ENCODE results near the gene AOX1.
"Not testable (repeated sequence)": the region's sequence is repeated elsewhere in the genome, so short reads cannot be mapped to it uniquely, and the experiment has no call there.

AOX1 gene

GRCh38 chr2:200627110-200627770 is 41.4 kb downstream of the AOX1 start:
- no peak for DNase-seq (ENCODE audit: low read depth in 2 of 2)

DNA sequence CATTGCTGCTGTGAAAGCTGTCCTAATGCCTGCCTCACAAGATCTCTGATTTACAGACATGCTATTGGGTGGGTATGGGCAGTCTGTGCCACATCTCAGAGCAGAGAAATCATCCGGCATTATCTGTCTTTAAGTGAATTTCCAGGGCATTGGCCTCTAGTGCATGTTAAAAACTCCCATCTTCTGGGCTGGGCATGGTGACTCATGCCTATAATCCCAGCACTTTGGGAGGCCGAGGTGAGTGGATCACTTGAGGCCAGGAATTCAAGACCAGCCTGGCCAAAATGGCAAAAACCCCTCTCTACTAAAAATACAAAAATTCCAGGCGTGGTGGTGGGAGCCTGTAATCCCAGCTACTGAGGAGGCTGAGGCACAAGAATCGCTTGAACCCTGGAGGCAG is 42.6 kb downstream of the AOX1 start:
- not testable (repeated sequence) for DNase-seq (ENCODE audit: low read depth in 2 of 2)

DNA sequence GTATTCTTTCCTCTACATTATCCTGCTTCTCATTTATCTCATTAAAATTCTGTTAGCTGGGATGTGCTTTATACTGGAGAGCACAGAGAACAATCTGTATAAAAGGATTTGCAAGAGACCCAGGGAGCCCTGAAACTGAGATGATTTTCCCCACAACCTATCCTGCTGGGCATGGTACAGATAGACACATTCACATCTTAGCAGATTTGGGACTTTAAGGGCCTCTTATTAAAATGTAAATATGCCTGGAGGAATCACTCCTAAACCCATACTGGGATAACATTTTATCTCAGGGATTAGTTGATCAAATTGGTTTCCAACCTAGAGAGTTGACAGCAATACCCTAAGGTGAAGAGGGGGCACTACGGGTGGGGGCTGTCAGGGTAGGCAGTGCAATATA is 45.5 kb downstream of the AOX1 start:
- no peak for DNase-seq (ENCODE audit: low read depth in 2 of 2)

DNA sequence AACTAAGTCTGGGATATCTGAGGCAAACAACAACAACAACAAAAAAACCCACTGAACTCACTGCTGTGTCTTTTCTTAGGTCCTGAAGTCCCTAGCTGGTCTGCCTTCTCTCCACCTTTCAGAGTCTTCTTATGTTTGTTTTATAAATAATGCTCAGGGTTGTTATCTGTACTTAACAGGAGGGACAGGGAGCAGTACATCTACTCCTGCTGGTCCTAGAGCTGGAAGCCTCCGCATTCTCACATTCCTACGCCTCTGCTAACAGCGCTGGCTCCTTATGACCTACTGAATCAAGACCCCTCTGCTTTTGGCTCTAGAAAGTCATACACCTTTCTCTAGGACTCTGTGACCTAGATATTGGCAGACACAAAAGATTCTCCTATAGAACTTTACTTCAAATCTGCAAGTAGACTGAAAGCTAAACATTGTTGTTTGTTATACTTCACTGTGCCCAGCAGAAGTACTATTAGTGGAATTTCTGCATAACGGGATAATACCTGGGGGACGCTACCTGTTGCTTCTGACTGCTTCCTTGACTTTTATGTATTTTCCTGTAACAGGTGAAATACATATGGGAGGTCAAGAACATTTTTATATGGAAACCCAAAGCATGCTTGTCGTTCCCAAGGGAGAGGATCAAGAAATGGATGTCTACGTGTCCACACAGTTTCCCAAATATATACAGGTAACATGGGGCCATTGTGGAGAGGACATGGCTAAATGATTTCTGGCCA is 48.6 kb downstream of the AOX1 start:
- DNase-seq (ENCODE audit: low read depth in 2 of 2), result no peak

- no peak for DNase-seq (ENCODE audit: low read depth in 2 of 2)
These were observed 49.4 kb downstream of the AOX1 start for GRCh38 chr2:200635251-200635650.

GRCh38 chr2:200637901-200638300 is 52.1 kb downstream of the AOX1 start:
- DNase-seq (ENCODE audit: low read depth in 2 of 2), result no peak

- DNase-seq (ENCODE audit: low read depth in 2 of 2), result no peak
These were observed 54.4 kb downstream of the AOX1 start for GRCh38 chr2:200640176-200640575.

GRCh38 chr2:200640901-200641300 is 55.1 kb downstream of the AOX1 start:
- DNase-seq (ENCODE audit: low read depth in 2 of 2), result no peak

- DNase-seq (ENCODE audit: low read depth in 2 of 2), result not testable (repeated sequence)
These were observed 62.9 kb downstream of the AOX1 start for GRCh38 chr2:200648518-200649281.

- no peak for DNase-seq (ENCODE audit: low read depth in 2 of 2)
These were observed 63.9 kb downstream of the AOX1 start for GRCh38 chr2:200649724-200650123.

- DNase-seq (ENCODE audit: low read depth in 2 of 2), result no peak
These were observed 64.4 kb downstream of the AOX1 start for GRCh38 chr2:200650195-200650594.

DNA sequence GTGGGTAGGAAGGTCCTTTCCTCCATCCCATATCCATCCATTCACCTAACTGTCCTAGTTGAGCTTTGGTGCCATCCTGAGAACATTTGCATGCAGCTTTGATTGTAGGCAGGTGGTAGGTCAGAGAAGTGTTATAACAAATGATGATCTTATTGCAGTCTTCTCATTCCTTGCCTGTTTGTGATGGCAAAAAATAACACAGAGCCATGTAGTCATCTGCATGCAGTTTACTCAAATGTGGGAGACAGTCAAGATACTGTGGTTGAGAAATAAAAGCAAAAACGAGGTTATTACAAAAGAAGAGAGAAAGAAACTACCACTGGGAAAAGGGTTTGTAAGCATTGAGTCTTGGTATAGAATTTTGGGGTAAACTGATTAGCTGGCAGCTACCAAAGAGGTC is 66.3 kb downstream of the AOX1 start:
- DNase-seq (ENCODE audit: low read depth in 2 of 2), result no peak

DNA sequence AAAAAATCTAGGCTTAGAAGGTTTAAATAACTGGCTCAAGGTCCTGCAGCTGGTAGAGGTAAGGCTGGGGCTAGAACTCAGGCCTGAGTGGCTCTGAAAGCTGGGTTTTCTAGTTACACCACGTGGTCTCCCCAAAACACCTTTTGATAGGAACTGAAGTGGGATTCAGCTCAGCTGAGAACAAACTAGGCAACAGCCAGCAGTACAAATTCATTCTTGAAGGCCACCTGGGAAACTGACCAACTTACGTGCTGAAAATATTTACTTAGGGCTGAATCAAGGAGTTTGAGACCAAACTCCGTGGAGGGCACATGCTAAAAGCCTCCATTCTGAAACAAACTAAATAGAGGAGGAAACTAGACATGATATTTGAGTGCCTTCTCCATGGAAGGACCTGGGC is 67.2 kb downstream of the AOX1 start:
- no peak for DNase-seq (ENCODE audit: low read depth in 2 of 2)

- DNase-seq (ENCODE audit: low read depth in 2 of 2), result no peak
These were observed 69.0 kb downstream of the AOX1 start for GRCh38 chr2:200654823-200655222.

DNA sequence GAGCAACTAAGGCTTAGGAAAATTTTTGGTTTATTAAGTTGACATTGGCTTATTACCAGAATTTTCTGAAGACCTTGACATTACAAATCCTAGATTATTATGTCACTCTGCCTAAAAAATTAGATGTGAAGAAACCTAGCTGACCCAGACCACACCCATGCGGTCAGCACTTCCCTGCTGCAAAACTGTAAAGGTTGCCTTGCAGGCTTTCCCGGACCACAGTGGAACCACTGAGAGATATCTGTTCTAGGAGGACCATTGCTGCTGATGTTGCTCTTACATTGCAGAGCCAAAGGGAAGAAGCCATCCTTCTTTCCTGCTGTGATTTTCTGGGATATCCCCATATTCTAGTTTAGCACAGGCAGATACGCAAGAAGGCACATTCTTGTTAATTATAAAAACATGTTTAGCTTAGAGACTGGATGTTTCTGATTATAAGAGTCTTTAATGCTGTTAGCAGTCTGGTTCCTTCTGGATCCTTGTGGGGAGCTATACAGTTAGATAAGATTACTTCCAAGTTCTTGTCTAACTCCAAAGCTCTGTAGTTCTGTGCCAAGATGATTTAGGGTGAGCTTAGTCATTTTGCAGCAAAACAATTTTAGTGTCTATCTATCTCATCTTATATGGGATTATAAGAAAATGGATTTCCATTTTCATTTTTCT is 70.2 kb downstream of the AOX1 start:
- no peak for DNase-seq (ENCODE audit: low read depth in 2 of 2)

- no peak for DNase-seq (ENCODE audit: low read depth in 2 of 2)
These were observed 72.6 kb downstream of the AOX1 start for GRCh38 chr2:200658278-200658864.

DNA sequence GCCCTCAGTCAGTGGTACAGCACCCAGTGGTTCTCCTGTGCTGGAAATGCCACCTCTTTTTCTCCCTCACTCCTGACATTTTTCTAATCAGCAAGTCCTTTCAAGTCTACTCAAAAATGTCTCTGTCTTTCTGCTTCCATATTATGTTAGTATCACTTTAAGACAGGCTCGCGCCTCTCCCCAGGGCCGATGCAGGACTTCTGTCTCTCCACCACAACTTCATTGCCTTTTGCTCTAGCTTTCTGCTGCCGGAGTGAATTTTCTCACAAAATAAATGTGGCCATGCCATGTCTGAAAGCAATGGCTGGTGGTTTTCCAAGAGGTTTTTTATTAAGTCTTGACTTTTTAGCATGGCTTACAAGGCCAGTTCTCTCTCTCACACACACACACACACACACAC is 73.6 kb downstream of the AOX1 start:
- DNase-seq (ENCODE audit: low read depth in 2 of 2), result no peak

- DNase-seq (ENCODE audit: low read depth in 2 of 2), result no peak
These were observed 75.7 kb downstream of the AOX1 start for GRCh38 chr2:200661477-200661876.

GRCh38 chr2:200662727-200663126 is 76.9 kb downstream of the AOX1 start:
- no peak for DNase-seq (ENCODE audit: low read depth in 2 of 2)

DNA sequence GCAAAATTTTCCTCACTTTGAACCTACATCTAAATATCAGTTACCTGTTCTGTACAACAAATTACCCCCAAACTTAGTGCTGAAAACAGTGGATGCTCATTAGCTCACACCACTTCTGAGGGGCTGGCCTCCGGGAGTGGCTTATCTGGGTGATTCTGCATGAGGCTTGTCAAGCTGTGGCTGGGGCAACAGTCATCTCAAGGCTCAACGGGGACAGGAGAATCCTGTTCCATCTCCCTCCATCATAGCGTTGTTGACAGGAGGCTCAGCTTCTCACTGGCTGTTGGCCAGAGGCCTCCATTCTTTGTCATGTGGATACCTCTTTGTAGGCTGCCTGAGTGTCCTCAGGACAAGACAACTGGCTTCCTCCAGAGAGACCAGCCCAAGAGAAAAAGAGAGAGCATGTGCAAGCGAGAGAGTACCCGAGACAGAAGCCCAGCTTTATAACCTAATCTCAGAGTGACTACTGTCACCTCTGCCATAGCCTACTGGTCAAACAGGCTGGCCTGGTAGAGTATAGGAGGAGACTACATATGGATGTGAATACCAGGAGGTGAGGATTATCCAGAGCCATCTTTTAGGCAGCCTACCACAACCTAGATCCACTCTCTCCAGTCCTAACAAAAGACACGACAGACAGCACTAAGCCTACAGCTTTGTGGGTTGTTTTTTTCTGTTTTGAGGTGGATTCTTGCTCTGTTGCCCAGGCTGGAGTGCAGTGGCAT is 79.1 kb downstream of the AOX1 start:
- no peak for DNase-seq (ENCODE audit: low read depth in 2 of 2)

Data from stimulated activated CD4-positive, alpha-beta T cell treated with anti-CD3 and anti-CD28 coated beads, Interleukin-1b, Interleukin-23, amount 100 ng/mL, for 1 hour (primary cell).